Mesenchymal stem cell (in vitro differentiated cells and primary cell): ENCODE results near the gene POU2AF2.
"Not testable (repeated sequence)": the region's sequence is repeated elsewhere in the genome, so short reads cannot be mapped to it uniquely, and the experiment has no call there.

Experiments
- DNase-seq: peaks from one replicate; pipeline ENCODE4 v3.0.0-alpha.2; 2013
- H2AFZ ChIP-seq: one replicate; pipeline ENCODE4 v1.6.1; 2013; ENCODE audit warnings: low read depth, mild to moderate bottlenecking, control low read depth, inconsistent platforms, low read length, moderate library complexity
- H2AK5ac ChIP-seq: 2 replicates; pipeline ENCODE4 v1.6.1; 2013; ENCODE audit warnings: low read length, moderate library complexity, mild to moderate bottlenecking, inconsistent platforms; ENCODE audit not compliant: severe bottlenecking
- H2BK120ac ChIP-seq: one replicate; pipeline ENCODE4 v1.6.1; 2013; ENCODE audit warnings: low read depth, mild to moderate bottlenecking, inconsistent platforms, low read length, moderate library complexity
- H2BK12ac ChIP-seq, 2 experiments: one replicate each; pipeline ENCODE4 v1.6.1; 2013; ENCODE audit warnings: inconsistent platforms in 2 of 2, low read length in 2 of 2, mild to moderate bottlenecking in 2 of 2, moderate library complexity in 2 of 2, control low read depth in 1 of 2
- H2BK15ac ChIP-seq: one replicate; pipeline ENCODE4 v1.6.1; 2013; ENCODE audit warnings: mild to moderate bottlenecking, low read depth, inconsistent platforms; ENCODE audit not compliant: poor library complexity, severe bottlenecking
- H2BK5ac ChIP-seq: 2 replicates; pipeline ENCODE4 v1.6.1; 2013; ENCODE audit warnings: low read depth, mild to moderate bottlenecking, low read length, control low read depth, inconsistent platforms; ENCODE audit not compliant: poor library complexity, severe bottlenecking
- H3K14ac ChIP-seq, 2 experiments: one replicate each; pipeline ENCODE4 v1.6.1; 2013; ENCODE audit warnings: inconsistent platforms in 2 of 2, low read length in 2 of 2, control low read depth in 1 of 2, mild to moderate bottlenecking in 1 of 2, moderate library complexity in 1 of 2
- H3K18ac ChIP-seq, 2 experiments: one replicate each; pipeline ENCODE4 v1.6.1; 2013; ENCODE audit warnings: inconsistent platforms in 2 of 2, low read length in 2 of 2, control low read depth in 1 of 2, low read depth in 1 of 2, mild to moderate bottlenecking in 1 of 2
- H3K23ac ChIP-seq, 2 experiments: one replicate each; pipeline ENCODE4 v1.6.1; 2013; ENCODE audit warnings: inconsistent platforms in 2 of 2, low read length in 2 of 2, mild to moderate bottlenecking in 2 of 2, moderate library complexity in 2 of 2, control low read depth in 1 of 2
- H3K27ac ChIP-seq: 2 replicates; pipeline ENCODE4 v1.5.1; 2013; ENCODE audit warnings: mild to moderate bottlenecking, moderate library complexity, low read length, control low read depth, inconsistent platforms; ENCODE audit not compliant: poor library complexity, severe bottlenecking
- H3K27me3 ChIP-seq, 2 experiments: 2 replicates each; pipeline versions ENCODE4 v1.6.1 to v1.7.0; 2013; ENCODE audit warnings: low read length in 2 of 2, mild to moderate bottlenecking in 2 of 2, moderate library complexity in 2 of 2, control low read depth in 1 of 2, inconsistent platforms in 1 of 2; ENCODE audit not compliant: control insufficient read depth in 1 of 2, insufficient read depth in 1 of 2
- H3K36me3 ChIP-seq, 2 experiments: 2 replicates each; pipeline versions ENCODE4 v1.6.1 to v1.7.0; 2013; ENCODE audit warnings: low read length in 2 of 2, control low read depth in 1 of 2, inconsistent platforms in 1 of 2, low read depth in 1 of 2, mild to moderate bottlenecking in 1 of 2; ENCODE audit not compliant: insufficient read depth in 2 of 2, control insufficient read depth in 1 of 2
- H3K4ac ChIP-seq, 2 experiments: one replicate each; pipeline ENCODE4 v1.6.1; 2013; ENCODE audit warnings: inconsistent platforms in 2 of 2, low read length in 2 of 2, mild to moderate bottlenecking in 2 of 2, moderate library complexity in 2 of 2, control low read depth in 1 of 2, low read depth in 1 of 2
- H3K4me1 ChIP-seq: 2 replicates; pipeline ENCODE4 v1.6.1; 2013; ENCODE audit warnings: low read depth, low read length, control low read depth; ENCODE audit not compliant: control insufficient read depth, insufficient read depth
- H3K4me2 ChIP-seq: 2 replicates; pipeline ENCODE4 v1.6.1; 2013; ENCODE audit warnings: low read length, mild to moderate bottlenecking, inconsistent platforms; ENCODE audit not compliant: poor library complexity, severe bottlenecking
- H3K4me3 ChIP-seq, 2 experiments: 2 replicates each; pipeline versions ENCODE4 v1.5.1 to v1.7.0; 2013; ENCODE audit warnings: low read length in 2 of 2, mild to moderate bottlenecking in 2 of 2, control low read depth in 1 of 2, low read depth in 1 of 2; ENCODE audit not compliant: insufficient read depth in 1 of 2
- H3K79me1 ChIP-seq: replicated peaks from 2 replicates; pipeline ENCODE4 v1.6.1; 2013; ENCODE audit warnings: mild to moderate bottlenecking, control low read depth, low read length, inconsistent platforms; ENCODE audit not compliant: poor library complexity, severe bottlenecking
- H3K9ac ChIP-seq: 2 replicates; pipeline ENCODE4 v1.7.0; 2013; ENCODE audit warnings: mild to moderate bottlenecking, low read length, moderate library complexity
- H3K9me3 ChIP-seq: 2 replicates; pipeline ENCODE4 v1.7.0; 2013; ENCODE audit warnings: mild to moderate bottlenecking, low read length; ENCODE audit not compliant: control insufficient read depth
- H4K8ac ChIP-seq: one replicate; pipeline ENCODE4 v1.6.1; 2013; ENCODE audit warnings: inconsistent platforms, mild to moderate bottlenecking, low read length, moderate library complexity
- H4K91ac ChIP-seq: one replicate; pipeline ENCODE4 v1.6.1; 2013; ENCODE audit warnings: mild to moderate bottlenecking, low read length, inconsistent platforms
- WGBS: methylation state at CpG from one replicate; pipeline ENCODE4 v1.1.7; 2013; ENCODE audit warnings: mixed read lengths; 5-methylcytosine and 5-hydroxymethylcytosine counted together

The POU2AF2 gene

GRCh38 chr11:111220721-111221120 lies 24.8 kb upstream of the POU2AF2 start:
- H2AK5ac ChIP-seq = no peak overlapping the region
- H3K4me2 ChIP-seq = no peak overlapping the region
- H2BK15ac ChIP-seq = no peak overlapping the region
- H3K23ac ChIP-seq = no peak overlapping the region
- no peaks in the 10 kb centered on the region for H3K36me3 ChIP-seq
- no peak overlapping the region for H2BK120ac ChIP-seq
- no peaks in the 10 kb centered on the region for H3K27me3 ChIP-seq
- no peak for DNase-seq
- no peak overlapping the region for H3K9ac ChIP-seq
- no peak overlapping the region for H3K18ac ChIP-seq
- no peak overlapping the region for H2AFZ ChIP-seq
- H3K14ac ChIP-seq = no peak overlapping the region
- peaks cover 13% of the 10 kb centered on the region for H3K9me3 ChIP-seq
- no peak overlapping the region for H4K91ac ChIP-seq
- no peak overlapping the region for H3K4ac ChIP-seq
- H2BK12ac ChIP-seq = no peak overlapping the region
- H3K4me1 ChIP-seq = peaks cover 2% of the 10 kb centered on the region
- H4K8ac ChIP-seq = no peak overlapping the region
- H3K4me3 ChIP-seq = no peak overlapping the region
- H3K27ac ChIP-seq = no peak overlapping the region
- no peaks in the 10 kb centered on the region for H3K79me1 ChIP-seq
- H2BK5ac ChIP-seq = no peak overlapping the region

DNA sequence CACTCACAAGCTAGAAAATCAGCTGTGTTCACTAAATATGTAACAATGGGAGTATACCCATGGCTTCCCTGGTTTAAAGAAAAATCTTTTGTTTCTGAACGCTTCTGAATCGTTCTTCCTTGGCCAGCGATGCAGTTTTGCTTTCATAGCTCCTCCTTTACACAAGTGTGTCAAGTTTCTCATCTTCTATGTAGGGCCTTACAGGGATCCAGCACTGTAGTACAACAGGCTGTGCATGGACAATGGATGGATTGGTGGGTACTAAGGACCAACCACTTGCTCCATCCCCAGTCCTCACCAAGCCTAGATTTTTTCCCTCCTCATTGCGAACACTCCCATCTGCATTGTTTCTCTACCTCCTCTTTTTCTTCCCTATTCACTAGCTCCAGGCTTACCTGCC lies 24.3 kb upstream of the POU2AF2 start:
- H3K27me3 ChIP-seq = no peaks in the 10 kb centered on the region
- no peak overlapping the region for H3K18ac ChIP-seq
- H4K8ac ChIP-seq = no peak overlapping the region
- H3K4me1 ChIP-seq = peaks cover 2% of the 10 kb centered on the region
- H4K91ac ChIP-seq = no peak overlapping the region
- H2BK120ac ChIP-seq = no peak overlapping the region
- no peak overlapping the region for H2BK15ac ChIP-seq
- H3K4ac ChIP-seq = no peak overlapping the region
- H3K9me3 ChIP-seq = peaks cover 13% of the 10 kb centered on the region
- H2AK5ac ChIP-seq = no peak overlapping the region
- no peak overlapping the region for H2BK5ac ChIP-seq
- H3K27ac ChIP-seq = no peak overlapping the region
- no peak overlapping the region for H3K9ac ChIP-seq
- no peak overlapping the region for H2AFZ ChIP-seq
- no peak overlapping the region for H2BK12ac ChIP-seq
- no peak overlapping the region for H3K4me3 ChIP-seq
- no peaks in the 10 kb centered on the region for H3K36me3 ChIP-seq
- no peak overlapping the region for H3K14ac ChIP-seq
- WGBS = 92% methylated on average over 4 of the region's 4 CpGs
- no peak overlapping the region for H3K23ac ChIP-seq
- no peak overlapping the region for H3K4me2 ChIP-seq
- H3K79me1 ChIP-seq = no peaks in the 10 kb centered on the region
- DNase-seq = no peak

- not testable (repeated sequence) for H3K36me3 ChIP-seq, H3K14ac ChIP-seq, H4K8ac ChIP-seq, H3K18ac ChIP-seq, H2AFZ ChIP-seq, H2BK12ac ChIP-seq, H3K27ac ChIP-seq, H3K79me1 ChIP-seq, H3K4me2 ChIP-seq, DNase-seq, H4K91ac ChIP-seq, H3K4ac ChIP-seq, H2BK120ac ChIP-seq, H3K9ac ChIP-seq, H3K23ac ChIP-seq, H3K4me3 ChIP-seq, H2BK15ac ChIP-seq, H3K27me3 ChIP-seq, H2BK5ac ChIP-seq, H2AK5ac ChIP-seq, H3K4me1 ChIP-seq
- H3K9me3 ChIP-seq = peaks cover 13% of the 10 kb centered on the region
- 51% methylated on average over 23 of the region's 39 CpGs for WGBS
These were observed 23.6 kb upstream of the POU2AF2 start for GRCh38 chr11:111221936-111222335.

GRCh38 chr11:111222821-111223455 lies 22.6 kb upstream of the POU2AF2 start:
- not testable (repeated sequence) for H3K79me1 ChIP-seq, H2BK12ac ChIP-seq, H3K36me3 ChIP-seq, H3K4me1 ChIP-seq, H3K14ac ChIP-seq, H3K27ac ChIP-seq, H2BK120ac ChIP-seq, H4K91ac ChIP-seq, H2AFZ ChIP-seq, H2BK5ac ChIP-seq, H2AK5ac ChIP-seq, H3K9ac ChIP-seq, H3K27me3 ChIP-seq, H3K4me2 ChIP-seq, H3K23ac ChIP-seq, DNase-seq, H4K8ac ChIP-seq, H3K18ac ChIP-seq, H3K4me3 ChIP-seq, H3K4ac ChIP-seq, H2BK15ac ChIP-seq
- H3K9me3 ChIP-seq = peaks cover 13% of the 10 kb centered on the region
- 96% methylated on average over 20 of the region's 20 CpGs for WGBS
